Fibroblast of pulmonary artery (primary cell): ENCODE results near the gene MAFF.

ENCODE experiments used
- DNase-seq: peaks from one replicate; pipeline ENCODE4 v3.0.0-alpha.2; 2010; ENCODE audit warnings: low read depth
- H3K4me3 ChIP-seq: replicated peaks from 2 replicates; pipeline ENCODE4 v1.5.1; 2011; ENCODE audit warnings: low read depth, mild to moderate bottlenecking, control low read depth, low read length, moderate library complexity
- TF ChIP-seq, protein P1 (sequence below): IDR thresholded peaks from 2 replicates; pipeline ENCODE4 v1.5.1; 2011; ENCODE audit warnings: mild to moderate bottlenecking, control low read depth, low read length, inconsistent platforms; ENCODE audit errors: missing control alignments

MAFF gene

DNA sequence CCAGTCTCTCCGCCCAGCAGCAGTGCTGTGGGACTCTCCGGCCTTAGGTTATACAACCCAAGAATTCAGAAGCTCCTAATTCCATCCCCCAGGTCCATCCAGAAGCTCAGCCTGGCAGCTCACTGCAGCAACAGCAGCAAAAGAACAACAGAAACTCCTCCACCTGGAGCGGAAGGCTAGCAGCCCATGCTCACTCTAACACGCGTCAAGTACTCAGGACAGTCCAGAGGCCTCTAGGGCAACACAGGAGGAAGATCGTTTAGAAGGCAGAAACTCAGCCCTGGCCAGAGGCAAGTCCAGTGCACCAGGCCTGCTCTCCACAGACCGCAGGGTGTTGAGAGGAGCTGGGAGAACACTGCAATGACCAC is 37.3 kb upstream of the MAFF start:
- TF ChIP-seq, protein P1, sequence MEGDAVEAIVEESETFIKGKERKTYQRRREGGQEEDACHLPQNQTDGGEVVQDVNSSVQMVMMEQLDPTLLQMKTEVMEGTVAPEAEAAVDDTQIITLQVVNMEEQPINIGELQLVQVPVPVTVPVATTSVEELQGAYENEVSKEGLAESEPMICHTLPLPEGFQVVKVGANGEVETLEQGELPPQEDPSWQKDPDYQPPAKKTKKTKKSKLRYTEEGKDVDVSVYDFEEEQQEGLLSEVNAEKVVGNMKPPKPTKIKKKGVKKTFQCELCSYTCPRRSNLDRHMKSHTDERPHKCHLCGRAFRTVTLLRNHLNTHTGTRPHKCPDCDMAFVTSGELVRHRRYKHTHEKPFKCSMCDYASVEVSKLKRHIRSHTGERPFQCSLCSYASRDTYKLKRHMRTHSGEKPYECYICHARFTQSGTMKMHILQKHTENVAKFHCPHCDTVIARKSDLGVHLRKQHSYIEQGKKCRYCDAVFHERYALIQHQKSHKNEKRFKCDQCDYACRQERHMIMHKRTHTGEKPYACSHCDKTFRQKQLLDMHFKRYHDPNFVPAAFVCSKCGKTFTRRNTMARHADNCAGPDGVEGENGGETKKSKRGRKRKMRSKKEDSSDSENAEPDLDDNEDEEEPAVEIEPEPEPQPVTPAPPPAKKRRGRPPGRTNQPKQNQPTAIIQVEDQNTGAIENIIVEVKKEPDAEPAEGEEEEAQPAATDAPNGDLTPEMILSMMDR, result no peak
- no peak for DNase-seq
- no peak overlapping the region for H3K4me3 ChIP-seq

DNA sequence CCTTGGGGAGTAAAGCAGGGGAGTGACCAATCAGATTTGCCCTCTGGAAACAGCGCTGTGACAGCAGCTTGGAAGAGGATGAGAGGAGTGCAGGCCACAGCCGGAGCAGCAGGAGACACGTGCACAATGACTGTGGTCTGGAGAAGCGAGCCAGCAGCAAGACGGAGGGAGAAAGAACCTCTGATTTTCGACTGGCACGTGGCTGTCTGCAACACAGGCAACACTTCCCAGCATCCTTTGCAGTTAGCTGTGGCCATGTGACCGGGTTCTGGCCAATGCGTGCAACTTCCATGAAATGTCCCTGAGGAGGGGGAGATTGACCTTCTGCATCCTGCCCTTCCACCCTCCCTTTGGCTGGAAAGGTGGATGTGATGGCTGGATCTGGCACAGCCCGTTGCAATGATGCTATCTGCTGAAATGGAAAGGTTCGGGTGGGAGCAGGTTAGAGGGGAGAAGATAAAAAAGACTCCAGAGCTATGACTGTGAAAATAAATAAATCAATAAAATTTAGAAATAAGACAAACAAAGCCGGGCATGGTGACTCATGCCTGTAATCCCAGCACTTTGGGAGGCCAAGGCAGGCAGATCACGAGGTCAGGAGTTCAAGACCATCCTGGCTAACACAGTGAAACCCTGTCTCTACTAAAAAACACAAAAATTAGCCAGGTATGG is 35.7 kb upstream of the MAFF start:
- DNase-seq, result no peak
- H3K4me3 ChIP-seq, result no peak overlapping the region

DNA sequence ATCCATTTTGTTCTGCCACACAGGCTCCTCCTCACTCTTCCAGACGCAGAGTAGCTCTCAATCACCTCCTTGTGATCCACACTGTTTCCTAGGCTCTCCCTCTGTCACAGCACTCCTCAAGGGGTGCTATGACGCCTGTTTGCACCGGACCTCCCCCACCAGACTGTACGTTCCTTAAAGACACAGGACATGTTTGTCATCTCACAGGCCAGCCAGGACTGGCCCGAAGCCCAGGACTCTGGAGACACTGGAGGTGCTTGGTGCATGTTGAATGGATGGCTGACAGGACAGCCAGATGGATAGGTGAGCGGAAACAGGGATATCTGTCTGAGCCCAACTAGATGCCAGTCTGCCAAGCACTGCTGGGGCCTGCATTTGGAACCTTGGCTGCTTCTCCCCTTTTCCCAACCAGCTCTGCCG is 33.8 kb upstream of the MAFF start:
- no peak for DNase-seq
- no peak overlapping the region for H3K4me3 ChIP-seq
- TF ChIP-seq, protein P1, result no peak

More for the DNA sequence above, 35.7 kb upstream of the MAFF start:
- TF ChIP-seq, protein P1, result no peak

- TF ChIP-seq, protein P1, result no peak
- DNase-seq, result no peak
- H3K4me3 ChIP-seq, result no peak overlapping the region
Observed at GRCh38 chr22:38169116-38169515, 32.7 kb upstream of the MAFF start.

DNA sequence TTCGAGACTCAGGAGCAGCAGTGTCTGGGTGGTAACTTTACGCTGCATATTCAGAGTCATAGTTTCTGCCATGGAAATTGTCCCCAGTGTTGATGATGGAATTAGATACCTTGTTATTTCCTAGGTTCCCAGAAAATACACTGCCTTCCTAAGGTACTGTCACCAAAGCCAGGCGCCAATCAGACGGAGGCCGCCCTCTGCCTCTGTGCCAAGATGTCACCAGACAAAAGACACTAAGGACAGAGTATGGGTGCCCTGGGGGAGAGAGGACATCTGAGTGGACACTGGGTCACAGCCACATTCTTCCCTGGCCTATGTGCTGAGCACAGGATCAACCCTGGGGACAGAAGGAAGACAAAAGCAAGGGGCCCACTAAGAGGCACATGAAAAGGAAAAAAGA is 31.3 kb upstream of the MAFF start:
- H3K4me3 ChIP-seq, result no peak overlapping the region
- no peak for DNase-seq
- TF ChIP-seq, protein P1, result no peak

- no peak overlapping the region for H3K4me3 ChIP-seq
- TF ChIP-seq, protein P1, result no peak
- no peak for DNase-seq
Observed at GRCh38 chr22:38171927-38172831, 29.6 kb upstream of the MAFF start.
